Pancreas (tissue), 10 donors: Measurements from ENCODE around the gene DLGAP4. TPM values are rescaled to one million over a fixed set of nuclear protein-coding genes. Genes with fewer than 3 reads are reported as not detected.

Source experiments
- ATAC-seq, 4 donors: fragments of 200-7000 bp; cut with Tn5 transposase; one replicate each; pipeline versions ENCODE4 v1.8.0 to v1.9.1; 2020; ENCODE audit warnings: mild to moderate bottlenecking in 4 of 4, moderate library complexity in 4 of 4
- DNase-seq, 6 donors: peaks; one replicate each; pipeline ENCODE4 v3.0.0-alpha.2; 2020
- FAIRE-seq: peaks from 2 replicates; lab custom pipeline; 2012; peaks lifted over from hg19 to GRCh38; lab: Jason Lieb, UNC
- H3K27ac ChIP-seq, 4 donors: fragments of 200-600 bp; sonication (generic); 1 replicate in 3 of 4; 2 replicates in 1 of 4; pipeline versions ENCODE4 v1.5.0 to v1.8.0; 2020
- H3K27me3 ChIP-seq, 4 donors: fragments of 200-600 bp; one replicate each; pipeline ENCODE4 v1.8.0; 2021
- H3K36me3 ChIP-seq, 3 donors: fragments of 200-600 bp; sonication (generic) in 1 of 3; one replicate each; pipeline versions ENCODE4 v1.5.0 to v1.8.0; 2020 to 2021
- H3K4me1 ChIP-seq, 3 donors: fragments of 200-600 bp; one replicate each; pipeline ENCODE4 v1.8.0; 2021
- H3K4me3 ChIP-seq, 4 donors: fragments of 200-600 bp; sonication (generic) in 2 of 4; one replicate each; pipeline versions ENCODE4 v1.5.0 to v1.8.0; 2020 to 2021
- H3K9me3 ChIP-seq, 4 donors: fragments of 200-600 bp; one replicate each; pipeline ENCODE4 v1.8.0; 2021
- WGBS, 2 donors: extraction: QIAGEN DNeasy Blood & Tissue Kit; methylation state at CpG; one replicate each; pipeline ENCODE4 v1.1.7; 2013; 5-methylcytosine and 5-hydroxymethylcytosine counted together
- intact Hi-C, 3 donors: fragments of 100-400 bp; cut with DNase I; formaldehyde crosslinking; loops; one replicate each; pipeline versions ENCODE4 v1.11.1 to v1.14.2; 2022
- polyA plus RNA-seq, 2 donors: library from polyadenylated mRNA; stranded (reverse); fragments of 200-250 nt; gene quantifications; one replicate each; pipeline ENCODE4 v1.2.3, GENCODE V29; 2013
- total RNA-seq, 6 donors: library from RNA; stranded (reverse); fragmentation: NEBNext Ultra II Directional in 4 of 6; extraction: Animal tissue kit (Norgen Biotek cat#: 25700) in 4 of 6; gene quantifications; one replicate each; pipeline versions ENCODE4 v1.2.1 to v1.2.4, GENCODE V29; 2021 to 2023
- TF ChIP-seq, protein P1 (sequence below), 4 donors: fragments of 200-600 bp; sonication (generic) in 3 of 4; IDR thresholded peaks; one replicate each; pipeline versions ENCODE4 v1.5.0 to v1.8.0; 2021; ENCODE audit warnings: antibody characterized with exemption in 4 of 4
- donor health status: healthy with polysubstance abuse.
- donor health status: DM: no; HTN: no; CAD: no; lungs with moderate emphysema.
- donor health status: DM: no; HTN: no; CAD: no.
- donor health status: control.
- donor health status: control.
- donor health status: Bipolar disorder and iron deficiency.
- donor health status: DM: yes; HTN: yes; CAD: no.
- donor health status: DM: no; HTN: no; CAD: no.
- donor health status: DM: no; HTN: no; CAD: no.
- donor health status: DM: yes; HTN: yes; CAD: no.

The DLGAP4 gene
- total and polyA plus RNA-seq, 8 donors, result 28.6 to 49.5 (median 42.6) TPM

DNA sequence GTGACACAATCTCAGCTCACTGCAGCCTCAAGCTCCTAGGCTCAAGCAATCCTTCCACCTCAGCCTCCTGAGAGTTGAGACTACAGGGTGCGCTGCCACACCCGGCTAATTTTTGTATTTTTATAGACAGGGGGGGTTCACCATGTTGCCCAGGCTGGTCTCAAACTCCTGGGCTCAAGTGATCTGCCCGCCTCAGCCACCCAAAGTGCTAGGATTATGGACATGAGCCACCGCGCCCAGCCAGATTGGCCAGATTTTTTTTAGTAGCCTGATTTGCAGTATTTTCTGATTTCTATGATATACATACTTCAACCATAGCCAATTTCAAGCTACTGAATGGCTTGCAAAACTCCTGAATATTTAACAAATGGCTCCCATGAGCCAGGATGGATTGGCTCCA lies 21.4 kb upstream of the DLGAP4 start:
- no peaks in the 10 kb centered on the region for H3K36me3 ChIP-seq
- no peak for DNase-seq
- TF ChIP-seq, protein P1, sequence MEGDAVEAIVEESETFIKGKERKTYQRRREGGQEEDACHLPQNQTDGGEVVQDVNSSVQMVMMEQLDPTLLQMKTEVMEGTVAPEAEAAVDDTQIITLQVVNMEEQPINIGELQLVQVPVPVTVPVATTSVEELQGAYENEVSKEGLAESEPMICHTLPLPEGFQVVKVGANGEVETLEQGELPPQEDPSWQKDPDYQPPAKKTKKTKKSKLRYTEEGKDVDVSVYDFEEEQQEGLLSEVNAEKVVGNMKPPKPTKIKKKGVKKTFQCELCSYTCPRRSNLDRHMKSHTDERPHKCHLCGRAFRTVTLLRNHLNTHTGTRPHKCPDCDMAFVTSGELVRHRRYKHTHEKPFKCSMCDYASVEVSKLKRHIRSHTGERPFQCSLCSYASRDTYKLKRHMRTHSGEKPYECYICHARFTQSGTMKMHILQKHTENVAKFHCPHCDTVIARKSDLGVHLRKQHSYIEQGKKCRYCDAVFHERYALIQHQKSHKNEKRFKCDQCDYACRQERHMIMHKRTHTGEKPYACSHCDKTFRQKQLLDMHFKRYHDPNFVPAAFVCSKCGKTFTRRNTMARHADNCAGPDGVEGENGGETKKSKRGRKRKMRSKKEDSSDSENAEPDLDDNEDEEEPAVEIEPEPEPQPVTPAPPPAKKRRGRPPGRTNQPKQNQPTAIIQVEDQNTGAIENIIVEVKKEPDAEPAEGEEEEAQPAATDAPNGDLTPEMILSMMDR (IDR thresholded peaks at IDR 0.05), result no peak
- no peaks in the 10 kb centered on the region for H3K9me3 ChIP-seq
- no peak overlapping the region for H3K4me3 ChIP-seq
- no peak overlapping the region for H3K27ac ChIP-seq
- WGBS, 2 donors, result 79 to 90% methylated on average over 5 of the region's 5 CpGs
- no peak for ATAC-seq
- intact Hi-C loops, result no loop called here
- H3K27me3 ChIP-seq, result no peaks in the 10 kb centered on the region
- FAIRE-seq, result no peak
- H3K4me1 ChIP-seq, result no peaks in the 10 kb centered on the region

DNA sequence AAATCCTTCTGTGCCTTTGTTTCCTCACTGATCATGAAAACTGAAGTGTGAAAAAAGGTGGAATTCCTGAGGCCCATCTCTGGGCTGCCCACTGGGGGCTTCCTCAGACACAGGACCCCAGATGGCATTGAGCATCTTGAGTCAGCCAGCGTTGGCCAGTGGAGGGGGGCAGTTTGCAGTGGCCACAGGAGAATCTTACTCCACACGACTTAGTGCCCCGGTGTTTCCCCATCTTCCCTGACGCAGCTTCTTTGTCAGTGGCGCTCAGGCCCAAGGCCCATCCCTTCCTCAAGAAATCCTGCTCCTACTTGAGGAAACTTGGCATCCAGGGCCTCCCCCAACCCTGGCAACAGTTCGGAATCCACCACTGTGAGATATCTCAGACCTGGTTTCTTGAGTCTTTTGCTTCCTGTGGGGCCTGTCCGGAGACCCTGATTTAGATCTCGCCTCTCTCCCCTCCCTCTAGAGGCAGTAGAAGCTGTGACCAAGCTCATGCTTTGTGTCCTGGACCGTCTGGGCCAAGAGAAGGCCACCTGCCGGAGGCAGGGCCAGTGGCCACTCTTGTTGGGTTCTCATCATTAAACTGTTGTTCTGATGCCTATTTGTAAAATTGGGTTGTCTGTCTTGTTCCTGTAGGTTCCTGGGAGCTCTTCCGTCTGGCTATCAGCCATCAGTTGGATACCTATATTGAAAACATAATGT lies 20.2 kb upstream of the DLGAP4 start:
- Histone ChIP-seq H3K9me3 (no peaks in the 10 kb centered on the region), H3K4me3 (no peak overlapping the region), H3K27me3 (no peaks in the 10 kb centered on the region), H3K27ac (no peak overlapping the region), H3K4me1 (no peaks in the 10 kb centered on the region), H3K36me3 (no peaks in the 10 kb centered on the region)
- intact Hi-C loops, result no loop called here
- FAIRE-seq (no peak), ATAC-seq (no peak), DNase-seq (no peak)
- 77 to 82% methylated on average over 11 of the region's 11 CpGs for WGBS, 2 donors
- TF ChIP-seq, protein P1 (IDR thresholded peaks at IDR 0.05), result no peak

DNA sequence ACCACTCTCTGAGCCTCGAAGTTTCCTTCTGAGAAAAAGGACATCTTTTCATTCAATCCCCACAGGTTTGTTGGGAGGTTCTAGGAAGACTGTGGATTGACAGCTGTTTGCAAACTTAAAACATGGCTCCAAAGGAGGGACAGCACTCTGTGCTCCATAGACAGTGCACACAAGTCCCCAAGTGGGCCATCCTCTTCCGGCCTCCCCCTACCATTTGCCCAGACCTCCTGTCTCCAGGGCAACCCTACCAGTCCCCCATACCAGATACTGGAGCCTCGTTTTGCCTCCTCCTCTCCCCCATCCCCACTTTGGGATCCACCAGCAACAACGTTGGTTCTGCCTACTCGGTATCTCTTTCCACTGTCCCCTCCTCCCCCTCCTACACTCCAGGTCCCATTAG lies 8.5 kb upstream of the DLGAP4 start:
- DNase-seq (no peak), FAIRE-seq (no peak), ATAC-seq (no peak)
- intact Hi-C loops, result no loop called here
- Histone ChIP-seq H3K9me3 (no peaks in the 10 kb centered on the region), H3K27ac (no peak overlapping the region), H3K36me3 (no peaks in the 10 kb centered on the region), H3K4me3 (no peak overlapping the region), H3K4me1 (no peaks in the 10 kb centered on the region), H3K27me3 (peaks cover 0 to 3% (median 1%) of the 10 kb centered on the region in 4 donors)
- 40 to 54% methylated on average over 5 of the region's 5 CpGs for WGBS, 2 donors
- TF ChIP-seq, protein P1 (IDR thresholded peaks at IDR 0.05), result no peak

DNA sequence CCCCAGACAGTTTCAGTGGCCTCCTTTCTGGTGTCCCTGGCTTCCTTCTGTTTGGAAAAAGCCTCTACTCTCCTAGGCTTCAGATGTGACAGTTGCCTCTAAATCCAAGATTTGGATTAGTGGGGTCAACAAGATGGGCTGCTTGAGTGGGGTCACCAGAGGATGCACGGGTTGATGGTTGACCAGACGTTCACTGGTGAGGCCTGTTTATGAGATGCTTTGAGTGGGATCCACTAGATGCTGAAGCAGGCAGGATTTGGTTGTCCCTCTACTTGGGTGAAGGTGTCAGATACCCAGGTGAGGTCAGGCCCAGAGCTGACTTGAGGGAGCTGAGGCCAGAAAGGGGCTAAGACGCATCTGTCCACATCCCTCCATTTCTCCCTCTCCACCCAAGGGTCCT lies 8.1 kb upstream of the DLGAP4 start:
- no peaks in the 10 kb centered on the region for H3K4me1 ChIP-seq
- intact Hi-C loops, result no loop called here
- TF ChIP-seq, protein P1 (IDR thresholded peaks at IDR 0.05), result no peak
- H3K27ac ChIP-seq, result no peak overlapping the region
- H3K4me3 ChIP-seq, result no peak overlapping the region
- FAIRE-seq (no peak), DNase-seq (no peak), ATAC-seq (no peak)
- 47 to 53% methylated on average over 3 of the region's 3 CpGs for WGBS, 2 donors
- peaks cover 0 to 3% (median 1%) of the 10 kb centered on the region in 4 donors for H3K27me3 ChIP-seq
- H3K9me3 ChIP-seq, result no peaks in the 10 kb centered on the region
- H3K36me3 ChIP-seq, result no peaks in the 10 kb centered on the region

DNA sequence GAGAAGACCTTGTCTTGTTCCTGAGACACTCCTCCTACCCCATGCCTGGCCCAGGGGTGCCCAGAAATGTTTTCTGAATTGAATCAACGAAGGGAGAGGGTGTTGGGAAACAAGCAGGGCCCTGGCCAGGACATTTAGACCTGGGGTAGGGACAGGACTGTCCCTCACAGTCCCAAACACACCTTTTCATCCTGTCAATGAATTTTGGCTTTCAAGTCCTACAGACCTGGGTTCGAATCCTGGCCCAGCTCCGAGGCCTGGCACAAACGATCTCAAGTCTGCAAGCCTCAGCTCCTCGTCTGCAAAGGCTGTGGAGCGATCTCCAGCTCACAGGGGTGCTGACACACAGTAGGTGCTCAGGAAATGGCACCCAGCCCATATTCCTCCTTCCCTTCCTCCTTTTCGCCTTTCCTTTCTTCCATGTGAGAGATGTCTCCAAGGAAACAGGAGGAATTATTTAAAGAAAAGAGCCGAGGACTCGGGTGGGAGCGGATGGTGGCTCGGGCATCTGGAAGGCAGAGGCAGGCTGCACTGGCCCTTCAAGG lies 7.3 kb upstream of the DLGAP4 start:
- TF ChIP-seq, protein P1 (IDR thresholded peaks at IDR 0.05), result no peak
- Histone ChIP-seq H3K9me3 (no peaks in the 10 kb centered on the region), H3K36me3 (no peaks in the 10 kb centered on the region), H3K4me1 (no peaks in the 10 kb centered on the region), H3K27ac (no peak overlapping the region), H3K4me3 (no peak overlapping the region), H3K27me3 (peaks cover 0 to 3% (median 1%) of the 10 kb centered on the region in 4 donors)
- ATAC-seq, result no peak
- intact Hi-C loops, result no loop called here
- FAIRE-seq, result no peak
- DNase-seq, result no peak
- 69 to 84% methylated on average over 11 of the region's 11 CpGs for WGBS, 2 donors
